DLD1 (cell line): ENCODE data around the gene IER5.
"Not testable (repeated sequence)": the region's sequence is repeated elsewhere in the genome, so short reads cannot be mapped to it uniquely, and the experiment has no call there.

Experiments used
- in situ Hi-C: cut with HindIII; loops from 2 replicates; pipeline ENCODE4 v1.10.0; 2017; ENCODE audit warnings: low sequenced_read_pairs

IER5 gene

GRCh38 chr1:181113059-181113641 is 24.6 kb downstream of the IER5 start:
- in situ Hi-C loops: no loop called here

GRCh38 chr1:181114574-181115367 is 26.3 kb downstream of the IER5 start:
- in situ Hi-C loops: no loop called here

- in situ Hi-C loops: no loop called here
These were observed 26.8 kb downstream of the IER5 start for GRCh38 chr1:181115368-181115684.

- in situ Hi-C loops: not testable (repeated sequence)
These were observed 27.5 kb downstream of the IER5 start for GRCh38 chr1:181115971-181116370.

GRCh38 chr1:181116819-181117390 is 28.4 kb downstream of the IER5 start:
- in situ Hi-C loops: no loop called here

GRCh38 chr1:181117648-181118449 is 29.3 kb downstream of the IER5 start:
- in situ Hi-C loops: no loop called here

- in situ Hi-C loops: no loop called here
These were observed 30.8 kb downstream of the IER5 start for GRCh38 chr1:181119093-181119989.

GRCh38 chr1:181120924-181121323 is 32.4 kb downstream of the IER5 start:
- in situ Hi-C loops: no loop called here

GRCh38 chr1:181121498-181121897 is 33.0 kb downstream of the IER5 start:
- in situ Hi-C loops: no loop called here

GRCh38 chr1:181122222-181122621 is 33.7 kb downstream of the IER5 start:
- in situ Hi-C loops: no loop called here

GRCh38 chr1:181123173-181123572 is 34.7 kb downstream of the IER5 start:
- in situ Hi-C loops: no loop called here

- in situ Hi-C loops: no loop called here
These were observed 35.8 kb downstream of the IER5 start for GRCh38 chr1:181124291-181124751.

GRCh38 chr1:181126289-181126688 is 37.8 kb downstream of the IER5 start:
- in situ Hi-C loops: no loop called here

- in situ Hi-C loops: no loop called here
These were observed 38.5 kb downstream of the IER5 start for GRCh38 chr1:181126871-181127587.

- in situ Hi-C loops: no loop called here
These were observed 39.5 kb downstream of the IER5 start for GRCh38 chr1:181127898-181128453.

GRCh38 chr1:181128592-181129497 is 40.3 kb downstream of the IER5 start:
- in situ Hi-C loops: no loop called here

- in situ Hi-C loops: no loop called here
These were observed 41.5 kb downstream of the IER5 start for GRCh38 chr1:181129771-181130606.
